Measurements from ENCODE around the gene THAP12. TPM values are rescaled to one million over a fixed set of nuclear protein-coding genes. Genes with fewer than 3 reads are reported as not detected.
"Not testable (repeated sequence)": the region's sequence is repeated elsewhere in the genome, so short reads cannot be mapped to it uniquely, and the experiment has no call there.

THAP12 gene
- total RNA-seq, 1 donor from 2014 or later = 32.2 TPM

GRCh38 chr11:76323804-76324203 is 57.1 kb downstream of the THAP12 start:
- Mint-ChIP-seq H3K4me3 (ENCODE audit: unreplicated experiment) (no peak overlapping the region), H3K36me3 (ENCODE audit: unreplicated experiment) (no peaks in the 10 kb centered on the region), H3K27ac (ENCODE audit: unreplicated experiment) (no peak overlapping the region), H3K9me3 (ENCODE audit: unreplicated experiment) (peaks cover 10% of the 10 kb centered on the region), H3K4me1 (ENCODE audit: low read depth, unreplicated experiment) (no peaks in the 10 kb centered on the region), H3K27me3 (ENCODE audit: unreplicated experiment) (peaks cover 18% of the 10 kb centered on the region)
- TF ChIP-seq, protein P1, sequence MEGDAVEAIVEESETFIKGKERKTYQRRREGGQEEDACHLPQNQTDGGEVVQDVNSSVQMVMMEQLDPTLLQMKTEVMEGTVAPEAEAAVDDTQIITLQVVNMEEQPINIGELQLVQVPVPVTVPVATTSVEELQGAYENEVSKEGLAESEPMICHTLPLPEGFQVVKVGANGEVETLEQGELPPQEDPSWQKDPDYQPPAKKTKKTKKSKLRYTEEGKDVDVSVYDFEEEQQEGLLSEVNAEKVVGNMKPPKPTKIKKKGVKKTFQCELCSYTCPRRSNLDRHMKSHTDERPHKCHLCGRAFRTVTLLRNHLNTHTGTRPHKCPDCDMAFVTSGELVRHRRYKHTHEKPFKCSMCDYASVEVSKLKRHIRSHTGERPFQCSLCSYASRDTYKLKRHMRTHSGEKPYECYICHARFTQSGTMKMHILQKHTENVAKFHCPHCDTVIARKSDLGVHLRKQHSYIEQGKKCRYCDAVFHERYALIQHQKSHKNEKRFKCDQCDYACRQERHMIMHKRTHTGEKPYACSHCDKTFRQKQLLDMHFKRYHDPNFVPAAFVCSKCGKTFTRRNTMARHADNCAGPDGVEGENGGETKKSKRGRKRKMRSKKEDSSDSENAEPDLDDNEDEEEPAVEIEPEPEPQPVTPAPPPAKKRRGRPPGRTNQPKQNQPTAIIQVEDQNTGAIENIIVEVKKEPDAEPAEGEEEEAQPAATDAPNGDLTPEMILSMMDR (IDR thresholded peaks at IDR 0.05; ENCODE audit: partially characterized antibody, unreplicated experiment) = no peak
- DNase-seq = no peak

DNA sequence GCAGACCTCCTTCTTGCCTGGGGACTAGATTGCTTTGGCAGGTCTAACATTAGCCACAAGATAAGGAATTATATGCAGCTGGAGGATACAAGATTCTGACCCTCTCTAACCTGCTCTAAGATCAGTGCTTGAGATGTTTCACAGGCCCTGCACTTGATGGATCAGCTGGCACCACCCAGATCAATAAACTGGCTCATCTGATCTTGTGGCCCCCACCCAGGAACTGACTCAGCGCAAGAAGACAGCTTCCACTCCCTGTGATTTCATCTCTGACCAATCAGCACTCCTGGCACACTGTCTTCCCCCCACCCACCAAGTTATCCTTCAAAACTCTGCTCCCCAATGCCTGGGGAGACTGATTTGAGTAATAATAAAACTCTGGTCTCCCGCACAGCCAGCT is 57.6 kb downstream of the THAP12 start:
- H3K4me1 Mint-ChIP-seq (ENCODE audit: low read depth, unreplicated experiment); H3K27ac Mint-ChIP-seq (ENCODE audit: unreplicated experiment); H3K4me3 Mint-ChIP-seq (ENCODE audit: unreplicated experiment); H3K36me3 Mint-ChIP-seq (ENCODE audit: unreplicated experiment); DNase-seq: not testable (repeated sequence)
- peaks cover 10% of the 10 kb centered on the region for H3K9me3 Mint-ChIP-seq (ENCODE audit: unreplicated experiment)
- peaks cover 18% of the 10 kb centered on the region for H3K27me3 Mint-ChIP-seq (ENCODE audit: unreplicated experiment)

DNA sequence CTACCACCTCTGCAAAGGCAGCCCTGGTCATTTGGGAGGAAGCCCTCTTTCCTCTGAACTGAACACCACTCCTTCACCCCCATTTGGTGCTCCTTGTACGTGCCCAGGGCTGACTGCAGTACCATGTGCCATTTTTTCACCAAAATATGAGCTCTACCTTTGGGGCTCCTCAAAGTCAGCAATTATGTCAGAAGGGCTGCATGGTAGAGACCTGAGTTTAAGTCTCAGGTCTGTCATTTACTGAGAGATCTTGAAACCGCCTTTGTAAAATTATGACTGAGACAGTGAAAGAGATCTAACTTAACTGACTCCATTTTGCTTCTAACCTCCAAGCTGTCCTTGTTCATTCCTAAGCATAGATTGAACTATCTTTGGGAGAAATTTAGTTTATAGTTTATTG is 58.0 kb downstream of the THAP12 start:
- Mint-ChIP-seq H3K9me3 (ENCODE audit: unreplicated experiment) (peaks cover 9% of the 10 kb centered on the region), H3K27ac (ENCODE audit: unreplicated experiment) (no peak overlapping the region), H3K27me3 (ENCODE audit: unreplicated experiment) (peaks cover 18% of the 10 kb centered on the region), H3K4me3 (ENCODE audit: unreplicated experiment) (no peak overlapping the region), H3K36me3 (ENCODE audit: unreplicated experiment) (no peaks in the 10 kb centered on the region), H3K4me1 (ENCODE audit: low read depth, unreplicated experiment) (no peaks in the 10 kb centered on the region)
- TF ChIP-seq, protein P1 (IDR thresholded peaks at IDR 0.05; ENCODE audit: partially characterized antibody, unreplicated experiment) = no peak
- no peak for DNase-seq

DNA sequence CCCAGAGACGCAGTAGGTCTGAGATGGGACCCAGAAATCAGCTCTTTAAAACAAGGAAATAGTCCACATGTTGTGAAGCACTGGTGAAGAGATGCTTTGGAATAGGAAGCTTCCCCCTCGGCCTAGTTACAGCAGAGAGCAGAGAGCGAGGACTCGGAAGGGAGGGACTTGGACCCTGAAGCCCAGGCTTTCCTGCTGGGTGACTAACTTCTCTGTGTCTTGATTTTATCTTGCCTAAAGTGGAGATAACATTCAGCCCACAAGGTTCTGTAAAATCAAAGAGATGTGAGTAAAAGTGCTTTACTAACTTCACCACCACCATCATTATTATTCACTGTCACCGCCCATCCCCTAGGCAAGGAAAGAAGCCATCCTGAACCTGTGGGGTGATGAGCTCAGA is 58.4 kb downstream of the THAP12 start:
- H3K27ac Mint-ChIP-seq (ENCODE audit: unreplicated experiment) = no peak overlapping the region
- H3K27me3 Mint-ChIP-seq (ENCODE audit: unreplicated experiment) = peaks cover 18% of the 10 kb centered on the region
- peaks cover 9% of the 10 kb centered on the region for H3K9me3 Mint-ChIP-seq (ENCODE audit: unreplicated experiment)
- no peak for DNase-seq
- H3K36me3 Mint-ChIP-seq (ENCODE audit: unreplicated experiment) = no peaks in the 10 kb centered on the region
- H3K4me1 Mint-ChIP-seq (ENCODE audit: low read depth, unreplicated experiment) = no peaks in the 10 kb centered on the region
- TF ChIP-seq, protein P1 (IDR thresholded peaks at IDR 0.05; ENCODE audit: partially characterized antibody, unreplicated experiment) = no peak
- H3K4me3 Mint-ChIP-seq (ENCODE audit: unreplicated experiment) = no peak overlapping the region

DNA sequence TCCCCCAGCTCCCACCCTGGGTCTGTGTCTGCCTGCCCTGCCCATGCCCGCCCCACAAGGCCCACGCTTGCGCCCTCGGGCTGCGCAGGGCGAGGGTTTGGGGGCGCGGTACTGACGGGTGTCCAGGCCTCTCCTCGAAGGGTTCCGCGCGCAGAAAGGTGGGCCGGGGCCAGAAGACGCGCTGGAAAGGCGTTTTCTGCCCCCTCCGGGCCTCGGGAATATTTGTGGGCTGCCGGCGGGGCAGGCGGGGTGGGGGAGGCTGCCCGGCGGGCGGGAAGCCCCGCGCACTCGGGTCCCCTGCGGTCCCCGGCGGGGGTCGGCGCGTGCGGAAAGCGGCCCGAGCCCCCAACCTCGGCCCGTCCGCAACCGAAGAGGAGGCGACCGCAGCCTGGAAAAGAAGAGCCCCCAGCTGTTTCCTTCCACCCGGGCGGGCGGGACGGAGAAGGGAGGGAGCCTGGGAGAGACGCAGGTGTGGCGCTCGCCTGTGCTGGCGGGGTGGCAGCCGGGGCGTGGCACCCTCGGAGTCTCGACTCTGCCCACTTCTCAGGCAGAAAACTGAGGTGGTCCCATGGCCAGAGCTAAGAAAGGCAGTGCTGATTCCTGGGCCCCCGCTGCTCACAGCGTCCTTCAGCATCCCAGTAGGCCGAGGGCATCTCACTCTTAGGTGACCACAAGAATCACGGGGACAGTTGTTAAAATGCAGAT is 59.0 kb downstream of the THAP12 start:
- TF ChIP-seq, protein P1 (IDR thresholded peaks at IDR 0.05; ENCODE audit: partially characterized antibody, unreplicated experiment) = no peak
- Mint-ChIP-seq H3K4me3 (ENCODE audit: unreplicated experiment) (no peak overlapping the region), H3K4me1 (ENCODE audit: low read depth, unreplicated experiment) (no peaks in the 10 kb centered on the region), H3K36me3 (ENCODE audit: unreplicated experiment) (no peaks in the 10 kb centered on the region), H3K9me3 (ENCODE audit: unreplicated experiment) (peaks cover 9% of the 10 kb centered on the region), H3K27me3 (ENCODE audit: unreplicated experiment) (peaks cover 20% of the 10 kb centered on the region), H3K27ac (ENCODE audit: unreplicated experiment) (no peak overlapping the region)
- DNase-seq = no peak

Measured in glutamatergic neuron (in vitro differentiated cells).